ENCODE results near the gene COA6.

DNA sequence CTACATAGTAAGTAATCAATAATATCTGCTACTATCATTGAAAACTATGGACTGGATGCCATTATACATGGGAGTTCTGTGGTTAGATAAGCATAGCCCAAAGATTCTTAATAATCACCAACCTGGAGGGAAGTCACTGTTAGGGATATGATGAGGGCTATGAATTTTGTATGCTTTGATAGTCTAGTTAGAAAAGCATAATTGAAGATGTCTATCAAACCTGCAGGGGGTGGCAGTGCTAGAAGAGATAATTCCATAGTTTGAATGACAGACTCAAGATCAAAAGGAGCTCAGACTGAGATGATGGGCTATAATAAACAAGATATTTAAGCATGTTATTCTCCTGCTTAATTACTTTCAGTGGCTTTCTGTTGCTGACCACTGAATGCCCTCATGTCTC is 15.4 kb upstream of the COA6 start:
- TF ChIP-seq SUZ12 (IDR thresholded peaks at IDR 0.05) (no peak), FOXM1 (IDR thresholded peaks at IDR 0.05; ENCODE audit: borderline replicate concordance) (no peak), ZNF384 (IDR thresholded peaks at IDR 0.05) (no peak), ARNT (IDR thresholded peaks at IDR 0.05) (no peak), FOXK2 (IDR thresholded peaks at IDR 0.05) (no peak)
